Measurements from ENCODE around the gene FTO.

GRCh38 chr16:53741546-53741945 lies 37.6 kb downstream of the FTO start:
- TF ChIP-seq CTCF (IDR thresholded peaks at IDR 0.05), result no peak
- no peak for TF ChIP-seq EP300 (IDR thresholded peaks at IDR 0.05)
